Occipital lobe (tissue), 2 donors: ENCODE results near the gene MFAP3L. TPM values are rescaled to one million over a fixed set of nuclear protein-coding genes. Genes with fewer than 3 reads are reported as not detected.
"Not testable (repeated sequence)": the region's sequence is repeated elsewhere in the genome, so short reads cannot be mapped to it uniquely, and the experiment has no call there.

Experiments used
- DNase-seq: peaks from one replicate; lab custom pipeline; 2025; lab: John Stamatoyannopoulos, UW
- total RNA-seq: library from RNA; depleted of rRNA; stranded (reverse); fragments of >200 nt; gene quantifications from one replicate; pipeline ENCODE4 v1.2.3, GENCODE V29; 2014

MFAP3L gene
- total RNA-seq, 1 donor from 2014 or later: 13.9 TPM

DNA sequence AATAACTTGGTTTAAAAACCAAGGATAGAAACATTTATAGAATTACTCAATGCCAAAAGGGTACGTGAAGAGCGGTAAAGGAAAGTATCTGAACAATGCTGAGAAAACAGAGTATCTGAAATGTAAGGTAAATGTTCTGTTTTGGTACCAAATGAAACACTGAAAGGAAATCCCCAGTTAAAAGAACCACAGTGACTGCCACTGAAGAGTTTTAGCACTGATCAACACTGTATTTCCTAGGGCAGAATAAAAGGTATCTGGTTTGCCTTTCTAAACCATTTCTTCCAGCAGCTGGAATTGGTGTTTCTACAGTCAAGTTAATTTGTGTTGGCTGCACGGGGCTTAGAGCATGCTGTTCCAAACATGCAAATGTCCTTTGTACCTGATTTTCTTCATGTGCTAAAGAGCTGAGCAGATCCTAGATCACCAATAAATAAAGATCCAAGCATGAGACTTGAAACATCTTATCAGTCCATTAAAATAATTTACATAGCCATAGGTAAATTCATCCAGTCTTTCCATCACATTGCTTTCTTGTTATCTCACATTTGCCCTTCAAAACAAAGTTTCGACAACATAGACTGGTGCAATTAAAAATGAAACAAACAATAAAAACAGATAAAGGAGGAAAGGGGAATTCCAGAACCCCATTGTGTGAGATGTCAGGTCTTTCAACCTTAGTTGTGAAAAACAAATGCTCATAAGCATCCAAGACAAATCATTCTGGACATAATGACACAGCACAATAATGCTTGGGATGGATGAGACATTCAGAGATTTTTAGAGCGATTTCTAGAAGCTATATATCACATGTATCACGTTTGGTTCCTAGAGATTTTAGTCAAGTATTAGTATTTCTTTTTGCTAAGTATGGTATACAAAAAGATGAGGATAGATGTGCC lies 38.6 kb downstream of the MFAP3L start:
- no peak for DNase-seq

DNA sequence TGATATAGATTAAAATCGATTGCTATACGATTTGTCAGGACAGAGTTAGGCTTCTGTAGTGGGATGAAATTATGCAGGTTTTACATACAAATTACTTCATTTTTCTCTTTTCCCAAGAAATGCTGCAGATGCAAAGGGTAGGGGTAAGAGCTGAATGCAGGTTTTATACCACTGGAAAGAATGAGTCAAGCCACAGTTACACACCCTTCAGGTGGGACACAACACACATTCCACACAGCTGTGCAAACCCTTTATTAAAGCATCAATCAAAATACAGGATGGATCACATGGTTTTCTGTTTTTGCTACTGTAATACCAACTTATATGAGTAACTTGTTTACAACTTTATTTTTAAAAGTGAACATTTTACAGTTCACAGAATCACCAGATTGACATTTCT lies 39.8 kb downstream of the MFAP3L start:
- no peak for DNase-seq

- DNase-seq: no peak
These were observed 40.3 kb downstream of the MFAP3L start for GRCh38 chr4:169985881-169986280.

DNA sequence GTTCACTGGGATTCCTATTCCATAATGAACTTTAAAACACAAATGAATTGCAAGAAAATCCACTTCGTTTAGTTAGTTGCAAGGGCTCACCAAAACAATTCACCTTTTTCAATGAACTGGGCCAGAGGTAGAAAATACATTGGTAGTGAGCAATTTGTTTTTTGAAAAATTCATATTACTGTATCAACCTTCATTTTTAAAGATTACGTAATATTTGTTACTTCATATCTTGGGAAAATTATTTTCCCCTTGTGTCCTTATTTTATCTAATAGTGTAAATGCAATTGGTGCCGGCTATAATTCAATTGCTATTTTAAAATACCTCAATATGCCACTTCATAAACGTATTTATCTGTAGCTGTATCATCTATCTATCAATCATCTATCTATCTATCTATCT lies 41.5 kb downstream of the MFAP3L start:
- DNase-seq: no peak

DNA sequence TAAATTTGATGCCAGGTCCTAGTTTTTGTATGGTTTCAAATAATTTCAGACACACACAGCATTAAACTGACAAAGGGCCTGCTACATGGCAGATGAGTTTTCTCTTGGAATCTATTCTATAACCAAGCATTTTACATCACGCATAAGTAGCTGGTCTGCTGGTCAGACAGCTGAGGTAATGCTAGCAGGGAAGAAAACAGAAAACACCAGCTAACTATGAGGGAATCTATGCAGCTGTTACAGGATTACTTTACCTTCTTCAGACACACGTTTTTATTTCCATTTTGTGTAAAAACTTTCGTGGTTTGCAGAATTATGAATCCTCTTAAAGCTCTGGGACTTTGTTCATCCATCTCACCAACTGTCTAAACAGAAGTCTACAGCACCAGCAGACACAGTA lies 42.0 kb downstream of the MFAP3L start:
- DNase-seq: no peak

GRCh38 chr4:169976951-169977350 lies 49.2 kb downstream of the MFAP3L start:
- DNase-seq: no peak

GRCh38 chr4:169975838-169976796 lies 50.1 kb downstream of the MFAP3L start:
- DNase-seq: no peak

GRCh38 chr4:169975131-169975837 lies 50.9 kb downstream of the MFAP3L start:
- no peak for DNase-seq

GRCh38 chr4:169971456-169972015 lies 54.7 kb downstream of the MFAP3L start:
- DNase-seq: no peak

- no peak for DNase-seq
These were observed 57.2 kb downstream of the MFAP3L start for GRCh38 chr4:169968999-169969398.

DNA sequence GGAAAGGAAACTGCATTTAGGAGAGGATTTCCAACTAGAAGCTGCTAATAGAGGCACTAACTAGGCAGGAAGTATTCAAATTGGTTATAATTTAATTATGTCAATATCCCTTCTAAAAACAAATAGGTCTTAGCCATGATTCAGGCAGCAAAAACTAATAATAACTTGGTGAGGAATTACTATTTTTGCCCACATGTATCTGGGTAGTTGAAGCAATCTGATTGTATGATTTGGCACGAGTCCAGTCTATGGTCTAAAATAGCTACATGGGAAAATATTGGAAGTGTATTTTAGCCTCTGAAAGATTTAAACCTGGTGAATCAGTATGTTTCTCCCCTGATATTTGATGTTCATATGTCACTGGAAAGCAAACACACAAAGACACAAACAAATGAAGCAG lies 62.2 kb downstream of the MFAP3L start:
- no peak for DNase-seq

DNA sequence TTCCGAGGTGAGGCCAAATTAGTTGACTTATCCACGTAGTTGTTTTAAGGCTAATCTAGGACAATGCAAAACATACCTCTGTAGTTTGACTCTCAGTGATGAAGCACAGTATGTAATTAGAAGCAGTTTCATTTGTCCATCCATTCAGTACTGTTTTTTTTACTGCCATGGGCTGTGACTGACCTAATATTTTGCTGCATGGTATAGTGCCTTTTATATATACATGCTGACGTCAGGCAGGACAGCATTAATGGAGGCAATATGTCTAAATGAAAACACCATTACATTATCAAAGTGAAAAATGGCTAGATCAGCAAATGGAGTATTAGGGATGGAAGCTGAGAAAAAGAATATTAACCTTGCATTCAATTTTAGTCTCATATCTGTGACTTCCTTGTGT lies 66.9 kb downstream of the MFAP3L start:
- no peak for DNase-seq

GRCh38 chr4:169958629-169959028 lies 67.6 kb downstream of the MFAP3L start:
- DNase-seq: no peak

DNA sequence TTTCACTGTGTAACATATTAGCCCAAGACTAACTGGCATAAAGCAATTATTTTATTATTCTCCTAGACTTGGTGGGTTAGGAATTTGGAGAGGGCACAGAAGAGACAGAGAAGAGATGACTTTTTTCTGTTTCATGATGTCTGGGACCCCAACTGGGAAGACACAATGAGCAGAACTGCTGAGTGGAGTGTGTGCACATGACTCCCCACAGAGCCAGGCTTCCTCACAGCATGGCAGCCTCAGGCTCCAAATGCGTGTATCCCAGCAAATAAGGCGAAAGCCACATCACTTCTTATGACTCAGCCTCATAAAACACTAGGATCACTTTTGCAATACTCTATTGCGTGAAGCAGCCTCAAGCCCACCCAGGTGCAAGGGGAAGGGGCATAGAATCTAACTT lies 68.4 kb downstream of the MFAP3L start:
- DNase-seq: no peak

- no peak for DNase-seq
These were observed 69.9 kb downstream of the MFAP3L start for GRCh38 chr4:169956091-169956843.

GRCh38 chr4:169955521-169955920 lies 70.7 kb downstream of the MFAP3L start:
- DNase-seq: no peak

DNA sequence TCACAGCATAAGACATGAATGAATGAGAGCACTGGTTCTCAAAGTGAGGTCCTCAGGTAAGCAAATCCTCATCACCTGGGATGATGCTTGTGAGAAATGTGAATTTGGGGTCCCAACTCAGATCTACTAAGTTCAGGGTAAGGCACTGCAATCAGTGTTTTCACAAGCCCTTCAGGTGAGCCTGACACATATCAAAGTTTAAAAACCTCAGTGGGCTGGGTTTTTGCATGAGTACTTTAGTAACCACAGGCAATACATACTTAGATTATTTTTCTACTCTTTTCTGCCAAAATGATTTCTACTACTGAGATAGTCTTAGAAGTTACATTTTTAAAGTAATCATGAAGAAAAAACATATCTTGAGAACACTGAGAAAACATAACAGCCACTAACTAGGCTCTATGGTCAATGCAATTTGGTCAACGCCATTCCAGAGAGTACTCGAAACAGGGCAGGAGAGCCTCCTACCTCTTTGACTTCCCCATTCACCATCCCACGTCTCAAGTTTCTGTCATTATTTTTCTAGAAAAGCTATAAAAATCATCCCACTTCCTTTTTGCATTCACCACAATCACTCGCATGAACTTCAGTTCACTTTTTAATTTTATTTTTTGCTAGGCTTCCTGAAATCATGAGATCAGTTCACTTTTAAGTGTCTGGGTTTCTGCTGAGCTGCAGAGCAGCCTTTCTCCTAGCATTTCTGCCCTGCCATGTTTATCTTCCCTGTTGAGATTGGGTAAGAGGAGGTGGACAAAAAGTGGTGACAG lies 73.8 kb downstream of the MFAP3L start:
- DNase-seq: no peak

- DNase-seq: no peak
These were observed 77.9 kb downstream of the MFAP3L start for GRCh38 chr4:169948271-169948670.

DNA sequence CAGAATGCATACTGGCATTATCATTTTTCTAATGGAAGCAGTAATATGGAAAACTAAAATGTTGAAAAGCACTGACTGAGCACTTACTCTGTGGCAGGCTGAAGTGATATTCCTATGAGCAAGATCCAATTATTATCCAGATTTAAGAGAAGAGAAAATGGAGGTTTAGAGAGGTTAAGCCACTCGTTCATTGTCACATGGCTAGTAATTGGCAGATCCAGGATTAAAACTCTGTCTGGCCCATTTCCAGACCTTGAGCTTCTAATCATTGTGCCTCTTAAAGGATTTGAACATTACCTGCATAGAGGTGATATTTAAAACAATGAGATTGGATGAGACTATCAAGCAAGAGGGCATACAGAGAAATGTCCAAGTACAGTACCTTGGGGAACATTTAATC lies 80.6 kb downstream of the MFAP3L start:
- DNase-seq: no peak

DNA sequence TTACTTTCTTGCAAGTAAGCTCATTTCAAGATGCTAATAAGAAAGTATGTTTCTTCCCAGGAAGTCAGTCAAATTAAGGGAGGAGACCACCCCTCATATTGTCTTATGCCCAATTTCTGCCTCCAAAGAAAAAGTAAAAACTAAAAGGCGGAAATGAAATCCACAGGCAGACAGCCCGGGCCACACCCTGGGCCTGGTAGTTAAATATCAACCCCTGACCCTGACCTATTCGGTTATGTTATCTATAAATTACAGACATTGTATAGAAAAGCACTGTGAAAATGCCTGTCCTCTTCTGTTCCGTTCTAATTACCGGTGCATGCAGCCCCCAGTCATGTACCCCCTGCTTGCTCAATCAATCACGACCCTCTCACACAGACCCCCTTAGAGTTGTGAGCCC lies 82.6 kb downstream of the MFAP3L start:
- DNase-seq: not testable (repeated sequence)
